Ishikawa (cell line): ENCODE results near the gene KCNQ1.

Experiments
- CEBPB ChIP-seq: IDR thresholded peaks from 2 replicates; pipeline ENCODE4 v1.6.1; 2012
- CREB1 ChIP-seq: IDR thresholded peaks from 2 replicates; pipeline ENCODE4 v1.6.1; 2012; ENCODE audit warnings: low read depth
- EGR1 ChIP-seq: IDR thresholded peaks from 2 replicates; pipeline ENCODE4 v1.6.1; 2012
- EP300 ChIP-seq: IDR thresholded peaks from 2 replicates; pipeline ENCODE4 v1.6.1; 2012; ENCODE audit warnings: borderline replicate concordance
- FOXM1 ChIP-seq: IDR thresholded peaks from 2 replicates; pipeline ENCODE4 v1.6.1; 2012; ENCODE audit warnings: low read depth, borderline replicate concordance
- MAX ChIP-seq: IDR thresholded peaks from 2 replicates; pipeline ENCODE4 v1.6.1; 2012
- NFIC ChIP-seq: IDR thresholded peaks from 2 replicates; pipeline ENCODE4 v1.6.1; 2012
- RAD21 ChIP-seq: IDR thresholded peaks from 2 replicates; pipeline ENCODE4 v1.6.1; 2012; ENCODE audit warnings: low read depth
- TAF1 ChIP-seq: IDR thresholded peaks from 2 replicates; pipeline ENCODE4 v1.6.1; 2012; ENCODE audit warnings: low read depth, mild to moderate bottlenecking
- TCF12 ChIP-seq: IDR thresholded peaks from 2 replicates; pipeline ENCODE4 v1.6.1; 2012; ENCODE audit warnings: low read depth
- TEAD4 ChIP-seq: IDR thresholded peaks from 2 replicates; pipeline ENCODE4 v1.6.1; 2012
- USF1 ChIP-seq: IDR thresholded peaks from 2 replicates; pipeline ENCODE4 v1.6.1; 2012
- YY1 ChIP-seq: IDR thresholded peaks from 2 replicates; pipeline ENCODE4 v1.6.1; 2012; ENCODE audit warnings: low read depth
- ZBTB7A ChIP-seq: IDR thresholded peaks from 2 replicates; pipeline ENCODE4 v1.6.1; 2012; ENCODE audit warnings: low read depth
- TF ChIP-seq, protein P1 (sequence below): IDR thresholded peaks from 2 replicates; pipeline ENCODE4 v1.6.1; 2012; ENCODE audit warnings: low read depth, mild to moderate bottlenecking

The KCNQ1 gene

DNA sequence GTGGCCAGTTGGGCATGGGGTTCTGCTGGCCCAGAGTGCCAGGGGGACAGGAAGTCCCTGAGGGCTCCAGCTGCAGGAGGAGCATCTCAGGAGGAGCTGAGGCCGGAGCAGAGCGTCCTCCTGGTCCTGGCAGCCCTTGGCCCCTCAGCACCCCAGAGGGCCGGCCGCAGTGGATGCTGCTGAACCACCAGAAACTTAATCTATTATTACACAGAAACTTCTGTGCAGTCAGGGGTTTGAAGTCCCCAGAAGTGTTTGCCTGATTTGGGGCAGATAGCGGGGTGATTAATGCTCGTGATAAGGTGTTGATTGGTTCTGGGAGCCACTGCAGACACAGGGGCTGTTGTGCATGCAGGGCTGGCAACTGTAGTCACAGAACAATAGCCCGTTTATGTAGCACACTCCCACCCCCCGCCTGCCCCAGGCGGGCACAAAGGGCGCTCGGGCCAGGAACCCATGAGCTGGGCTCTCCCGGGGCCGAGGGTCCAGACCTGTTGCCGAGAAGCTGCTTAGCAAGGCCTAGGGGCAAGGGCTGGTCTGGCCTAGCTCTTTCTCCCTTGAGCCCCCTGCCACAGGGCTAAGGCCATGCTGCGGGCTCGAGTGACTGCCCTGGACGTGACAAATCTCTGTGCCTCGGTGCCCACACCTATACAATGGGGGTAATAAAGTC lies 284.0 kb downstream of the KCNQ1 start:
- TF ChIP-seq, protein P1, sequence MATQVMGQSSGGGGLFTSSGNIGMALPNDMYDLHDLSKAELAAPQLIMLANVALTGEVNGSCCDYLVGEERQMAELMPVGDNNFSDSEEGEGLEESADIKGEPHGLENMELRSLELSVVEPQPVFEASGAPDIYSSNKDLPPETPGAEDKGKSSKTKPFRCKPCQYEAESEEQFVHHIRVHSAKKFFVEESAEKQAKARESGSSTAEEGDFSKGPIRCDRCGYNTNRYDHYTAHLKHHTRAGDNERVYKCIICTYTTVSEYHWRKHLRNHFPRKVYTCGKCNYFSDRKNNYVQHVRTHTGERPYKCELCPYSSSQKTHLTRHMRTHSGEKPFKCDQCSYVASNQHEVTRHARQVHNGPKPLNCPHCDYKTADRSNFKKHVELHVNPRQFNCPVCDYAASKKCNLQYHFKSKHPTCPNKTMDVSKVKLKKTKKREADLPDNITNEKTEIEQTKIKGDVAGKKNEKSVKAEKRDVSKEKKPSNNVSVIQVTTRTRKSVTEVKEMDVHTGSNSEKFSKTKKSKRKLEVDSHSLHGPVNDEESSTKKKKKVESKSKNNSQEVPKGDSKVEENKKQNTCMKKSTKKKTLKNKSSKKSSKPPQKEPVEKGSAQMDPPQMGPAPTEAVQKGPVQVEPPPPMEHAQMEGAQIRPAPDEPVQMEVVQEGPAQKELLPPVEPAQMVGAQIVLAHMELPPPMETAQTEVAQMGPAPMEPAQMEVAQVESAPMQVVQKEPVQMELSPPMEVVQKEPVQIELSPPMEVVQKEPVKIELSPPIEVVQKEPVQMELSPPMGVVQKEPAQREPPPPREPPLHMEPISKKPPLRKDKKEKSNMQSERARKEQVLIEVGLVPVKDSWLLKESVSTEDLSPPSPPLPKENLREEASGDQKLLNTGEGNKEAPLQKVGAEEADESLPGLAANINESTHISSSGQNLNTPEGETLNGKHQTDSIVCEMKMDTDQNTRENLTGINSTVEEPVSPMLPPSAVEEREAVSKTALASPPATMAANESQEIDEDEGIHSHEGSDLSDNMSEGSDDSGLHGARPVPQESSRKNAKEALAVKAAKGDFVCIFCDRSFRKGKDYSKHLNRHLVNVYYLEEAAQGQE: no peak
- no peak for TF ChIP-seq TCF12
- no peak for TF ChIP-seq TEAD4
- TF ChIP-seq USF1: no peak
- no peak for TF ChIP-seq EP300

- TF ChIP-seq CREB1 (no peak), MAX (no peak), TCF12 (no peak), ZBTB7A (no peak), USF1 (no peak), NFIC (no peak), YY1 (no peak), EGR1 (no peak), CEBPB (no peak), FOXM1 (no peak), EP300 (no peak), TAF1 (no peak), RAD21 (no peak), TEAD4 (no peak)
- TF ChIP-seq, protein P1: no peak
These were observed 285.0 kb downstream of the KCNQ1 start for GRCh38 chr11:2729841-2730240.

DNA sequence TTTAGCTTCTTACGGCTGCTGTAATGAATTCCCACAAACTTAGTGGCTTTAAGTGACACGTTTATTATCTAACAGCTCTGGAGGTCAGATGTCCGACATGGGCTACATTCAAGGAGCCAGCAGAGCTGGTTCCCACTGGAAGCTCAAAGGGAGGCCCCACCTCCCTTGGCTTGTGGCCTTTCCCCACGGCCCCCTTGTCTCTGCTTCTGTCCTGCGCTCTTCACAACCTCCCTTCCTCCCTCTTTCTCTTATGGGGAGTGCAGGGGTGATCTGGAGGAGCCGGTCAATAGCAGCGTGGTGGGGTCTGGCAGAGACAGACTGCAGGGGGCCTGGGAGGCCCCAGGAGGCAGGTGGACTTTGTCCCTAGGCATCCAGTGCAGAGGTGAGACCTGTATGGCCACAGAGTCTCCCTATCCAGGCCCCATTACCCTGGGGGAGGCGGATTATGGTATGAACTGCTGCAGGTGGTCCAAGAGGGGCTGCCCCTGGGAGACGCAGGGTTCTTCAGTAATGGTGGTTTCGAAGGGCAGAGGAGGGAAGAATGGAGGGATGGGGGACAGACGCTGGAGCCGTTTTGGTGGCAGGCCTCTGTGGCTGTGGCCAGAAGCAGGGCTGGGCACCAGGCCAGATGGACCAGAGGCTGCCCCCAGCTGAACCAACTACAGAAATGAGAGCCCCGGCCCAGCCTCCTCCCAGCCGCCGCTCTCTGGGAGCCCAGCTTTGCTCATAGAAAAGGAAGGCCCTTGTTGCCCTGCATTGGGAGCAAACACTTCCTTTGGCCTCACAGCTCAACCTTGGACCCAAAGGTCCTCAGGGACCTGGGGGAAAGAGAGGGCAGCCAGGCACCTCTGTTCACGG lies 285.7 kb downstream of the KCNQ1 start:
- no peak for TF ChIP-seq TAF1
- TF ChIP-seq FOXM1: no peak
- TF ChIP-seq RAD21: no peak
- no peak for TF ChIP-seq YY1
- no peak for TF ChIP-seq TCF12
- TF ChIP-seq, protein P1: no peak
- TF ChIP-seq MAX: no peak
- TF ChIP-seq TEAD4: no peak
- no peak for TF ChIP-seq ZBTB7A
- no peak for TF ChIP-seq CREB1
- TF ChIP-seq USF1: no peak
- TF ChIP-seq NFIC: no peak
- TF ChIP-seq EP300: no peak
- TF ChIP-seq EGR1: no peak
- TF ChIP-seq CEBPB: no peak
